ENCODE results near the gene PIGZ.

Gene PIGZ

DNA sequence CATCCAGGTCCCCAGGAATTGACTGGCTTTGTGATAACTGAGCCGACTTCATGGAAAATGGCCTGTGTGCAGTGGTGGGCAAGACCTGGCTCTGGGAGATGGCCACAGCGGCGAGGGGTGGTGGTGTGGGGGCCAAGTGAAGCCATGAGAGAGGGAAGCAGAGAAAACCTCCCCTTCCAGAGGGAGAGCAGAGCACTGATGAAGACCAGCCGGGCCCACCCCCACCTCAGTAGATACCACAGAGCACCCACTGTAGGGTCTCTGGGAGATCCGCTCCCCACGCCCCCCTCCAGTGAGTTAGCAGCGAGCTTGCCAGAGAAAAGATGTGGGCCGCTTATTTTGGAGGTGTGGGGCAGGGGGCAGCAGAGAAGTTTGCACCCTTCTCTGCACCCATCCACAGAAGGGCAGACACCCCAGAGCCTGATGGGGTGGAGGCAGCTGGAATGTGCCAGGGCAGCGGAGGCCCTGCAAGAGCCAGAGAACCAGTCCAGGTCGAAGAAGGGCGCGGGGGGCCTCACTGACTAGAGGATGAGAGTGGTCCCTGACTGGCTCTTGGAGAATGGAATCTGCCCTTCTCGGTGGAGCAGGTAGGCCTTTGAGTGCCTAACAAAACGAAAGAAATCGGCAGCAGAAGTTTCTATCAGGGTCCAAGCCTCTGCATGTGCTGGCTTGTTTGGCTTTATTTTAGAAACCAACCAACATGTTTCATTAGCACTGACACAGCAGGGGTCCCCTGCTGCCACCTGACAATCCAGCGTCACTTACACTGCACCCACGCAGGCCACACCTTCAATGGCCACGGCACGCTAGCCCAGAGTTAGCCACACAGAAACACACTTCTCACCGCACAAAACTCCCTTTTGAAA is 32.7 kb upstream of the PIGZ start:
- DNase-seq, result no peak

- no peak for DNase-seq
Measured at GRCh38 chr3:197000211-197000610, 31.6 kb upstream of the PIGZ start.

GRCh38 chr3:196998966-196999760 is 30.5 kb upstream of the PIGZ start:
- no peak for DNase-seq

- DNase-seq, result no peak
Measured at GRCh38 chr3:196997311-196997710, 28.7 kb upstream of the PIGZ start.

- no peak for DNase-seq
Measured at GRCh38 chr3:196996454-196997265, 28.0 kb upstream of the PIGZ start.

DNA sequence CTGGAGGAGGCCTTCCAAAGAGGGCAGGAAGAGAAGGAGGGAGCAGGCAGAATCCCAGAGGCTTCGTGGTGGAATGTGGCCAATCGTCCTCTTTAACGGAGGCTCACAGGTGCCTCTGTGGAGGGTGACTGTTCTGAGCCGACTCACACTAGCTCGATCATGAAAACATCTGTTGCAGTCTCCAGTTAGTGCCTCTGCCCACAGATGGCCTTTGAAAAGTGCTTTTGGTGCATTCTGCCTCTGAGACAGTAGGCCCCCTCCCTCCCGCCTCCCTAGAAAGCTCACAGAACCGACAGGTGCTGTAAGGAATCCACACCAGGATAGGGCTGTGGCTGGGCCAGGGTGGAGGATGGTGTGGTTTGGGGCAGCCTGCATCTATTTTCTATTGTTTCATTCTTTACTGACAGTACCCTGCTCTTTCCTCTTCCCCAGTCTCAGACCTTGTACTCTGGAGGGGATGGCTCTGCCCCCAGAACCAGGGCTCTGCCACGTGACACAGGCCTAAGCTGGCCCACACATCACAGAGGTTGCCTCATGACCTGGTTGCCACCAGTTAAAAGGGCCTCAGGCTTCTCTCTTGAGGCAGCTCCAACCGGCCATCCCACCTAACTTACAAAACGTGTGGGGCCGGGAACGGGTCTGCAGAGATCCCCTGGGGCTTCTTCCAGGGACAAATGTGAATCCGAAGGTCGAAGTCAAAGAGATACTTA is 27.2 kb upstream of the PIGZ start:
- DNase-seq, result no peak

DNA sequence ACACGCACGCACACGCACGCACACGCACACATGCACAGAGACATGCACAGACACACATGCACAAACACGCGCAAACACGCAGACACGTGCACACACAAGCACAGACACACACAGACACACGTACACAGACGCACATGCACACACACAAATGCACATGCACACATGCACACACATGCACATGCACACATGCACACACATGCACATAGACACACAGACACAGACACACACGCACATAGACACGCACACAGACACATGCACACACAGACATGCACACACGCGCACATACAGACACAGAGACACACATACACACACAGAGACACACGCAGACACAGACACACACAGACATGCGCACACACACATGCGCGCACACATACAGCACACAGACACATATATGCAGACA is 26.4 kb upstream of the PIGZ start:
- DNase-seq, result no peak

DNA sequence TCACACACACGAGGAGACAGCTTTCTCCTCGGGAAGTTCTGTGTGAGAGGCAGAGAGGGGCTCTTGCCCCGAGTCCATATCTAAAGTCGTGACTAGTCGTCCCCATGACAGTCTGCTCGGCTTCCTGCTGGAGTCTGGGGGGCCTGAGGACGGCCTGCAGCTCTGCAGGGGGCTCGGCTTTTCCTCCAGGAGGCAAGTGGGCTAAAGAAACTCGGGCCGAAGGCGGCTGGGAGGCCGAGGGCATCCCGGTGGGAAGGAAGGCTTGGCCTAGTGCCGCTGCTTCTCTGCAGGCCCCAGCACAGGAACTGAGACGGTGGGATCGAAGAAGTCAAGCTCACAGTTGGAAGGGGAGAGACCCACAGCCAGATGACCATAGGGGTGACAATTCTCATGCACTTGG is 25.4 kb upstream of the PIGZ start:
- no peak for DNase-seq

GRCh38 chr3:196992461-196993065 is 23.9 kb upstream of the PIGZ start:
- no peak for DNase-seq

GRCh38 chr3:196991581-196992460 is 23.2 kb upstream of the PIGZ start:
- DNase-seq, result no peak

DNA sequence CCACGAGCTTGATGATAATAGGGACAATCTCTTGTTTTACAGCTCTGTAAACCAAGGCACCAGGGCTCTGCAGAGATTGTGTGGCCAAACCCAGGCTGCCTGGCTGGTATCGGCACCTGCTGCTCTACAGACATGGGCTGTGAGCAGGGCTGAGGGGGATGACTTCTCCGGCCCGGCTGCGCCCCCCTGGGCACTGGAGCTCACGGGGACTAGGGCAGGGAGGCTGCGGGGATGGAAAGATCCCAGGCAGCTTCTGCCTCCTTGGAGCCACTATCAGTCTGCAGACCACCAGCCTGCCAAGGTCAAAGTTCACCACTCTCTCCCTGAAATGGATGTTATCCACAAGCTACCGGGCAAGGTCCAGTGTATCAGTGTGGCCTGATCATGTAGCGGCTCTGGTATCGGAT is 22.0 kb upstream of the PIGZ start:
- DNase-seq, result no peak

- DNase-seq, result no peak
Measured at GRCh38 chr3:196989721-196990262, 21.2 kb upstream of the PIGZ start.

GRCh38 chr3:196988241-196989029 is 19.8 kb upstream of the PIGZ start:
- DNase-seq, result peak; percentile 79

- no peak for DNase-seq
Measured at GRCh38 chr3:196987022-196987421, 18.4 kb upstream of the PIGZ start.

- no peak for DNase-seq
Measured at GRCh38 chr3:196985954-196986885, 17.6 kb upstream of the PIGZ start.

DNA sequence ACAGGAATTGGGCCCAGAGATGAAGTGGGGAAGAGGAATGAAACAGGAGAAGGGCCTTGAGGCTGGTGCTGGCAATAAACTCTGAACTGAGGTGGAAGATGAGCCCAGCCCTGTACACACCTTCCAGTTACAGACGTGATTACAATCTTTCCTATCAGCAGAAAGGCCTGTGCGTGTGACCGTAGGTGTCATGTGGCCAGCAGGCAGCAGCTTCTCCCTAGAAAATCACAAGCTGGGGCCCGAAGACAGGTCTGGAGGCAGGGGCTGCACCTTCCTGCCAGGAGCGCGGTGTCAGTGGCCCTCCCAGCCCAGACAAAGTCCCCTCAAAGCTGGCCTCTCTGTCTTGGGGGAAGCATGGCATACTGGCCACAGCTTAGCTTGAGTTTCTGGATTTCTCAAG is 16.7 kb upstream of the PIGZ start:
- no peak for DNase-seq

DNA sequence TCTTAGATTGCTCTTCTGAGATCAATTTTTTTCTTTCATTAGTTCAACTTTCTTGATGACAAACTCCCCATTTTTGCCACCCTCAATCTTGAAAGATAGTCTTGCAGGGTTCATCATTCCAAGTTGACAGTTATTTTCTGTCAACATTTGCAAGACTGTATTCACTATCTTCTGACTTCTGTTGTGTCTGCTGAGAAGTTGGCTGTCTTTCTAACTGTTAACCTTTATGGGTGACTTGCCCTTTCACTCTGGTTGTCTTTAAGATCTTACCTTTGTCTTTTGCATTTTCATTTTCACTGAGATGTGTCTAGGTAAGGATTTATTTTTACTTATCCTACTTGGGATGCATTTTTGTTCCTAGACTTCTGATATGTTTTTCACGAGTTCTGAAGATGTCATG is 14.6 kb upstream of the PIGZ start:
- no peak for DNase-seq

- DNase-seq, result no peak
Measured at GRCh38 chr3:196981657-196982056, 13.0 kb upstream of the PIGZ start.

DNA sequence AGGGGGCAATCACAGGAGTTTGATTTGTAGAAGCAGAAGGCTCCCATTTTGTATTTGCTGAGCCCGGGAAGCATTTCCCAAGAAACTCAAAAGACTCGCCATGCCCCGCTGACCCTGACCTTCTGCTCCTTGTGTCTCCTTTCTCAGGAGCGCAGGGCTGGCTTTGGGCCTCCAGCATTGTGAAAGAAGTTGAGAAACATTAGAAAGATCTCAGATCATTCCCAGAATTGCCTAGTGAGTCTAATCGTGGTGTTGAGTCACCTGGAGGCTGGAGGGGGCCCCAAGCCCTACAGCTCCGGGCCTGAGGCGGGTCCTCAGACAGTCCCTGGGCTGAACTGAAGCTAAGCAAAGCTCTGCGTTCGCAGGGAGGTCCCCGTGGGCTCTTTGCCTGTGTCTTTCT is 10.9 kb upstream of the PIGZ start:
- DNase-seq, result no peak
